SU-DHL-6 (cell line): ENCODE data around the gene NUMB.

Experiments
- H2AFZ ChIP-seq: fragments of 200-600 bp; sonication (generic); 2 replicates; pipeline ENCODE4 v1.6.1; 2014; ENCODE audit warnings: low read depth, mild to moderate bottlenecking, moderate library complexity, mixed read lengths, antibody characterized with exemption, low read length; ENCODE audit not compliant: severe bottlenecking
- H3F3A ChIP-seq: fragments of 200-600 bp; shearing (Covaris generic); 2 replicates; pipeline ENCODE4 v1.6.0; 2016; ENCODE audit warnings: antibody characterized with exemption, mild to moderate bottlenecking; ENCODE audit not compliant: insufficient read depth
- H3K27ac ChIP-seq: fragments of 200-600 bp; sonication (generic); 2 replicates; pipeline ENCODE4 v1.5.1; 2016; ENCODE audit warnings: low read depth, mild to moderate bottlenecking, low read length, moderate library complexity, mixed read lengths
- H3K27me3 ChIP-seq: fragments of 200-600 bp; sonication (generic), shearing (Covaris generic); 2 replicates; pipeline ENCODE4 v1.6.0; 2014; ENCODE audit warnings: mild to moderate bottlenecking, low read length
- H3K36me3 ChIP-seq: fragments of 200-600 bp; sonication (generic); 2 replicates; pipeline ENCODE4 v1.6.1; 2014; ENCODE audit warnings: mild to moderate bottlenecking, low read length, mixed read lengths
- H3K4me2 ChIP-seq: fragments of 300-600, 200-600 bp; shearing (Covaris generic), sonication (generic); 2 replicates; pipeline ENCODE4 v1.6.0; 2014; ENCODE audit warnings: low read length, low read depth, mild to moderate bottlenecking; ENCODE audit not compliant: poor library complexity, severe bottlenecking
- H3K4me3 ChIP-seq: fragments of 200-600 bp; sonication (generic); 2 replicates; pipeline ENCODE4 v1.5.1; 2014; ENCODE audit warnings: antibody characterized with exemption, low read length, mild to moderate bottlenecking, mixed read lengths; ENCODE audit not compliant: insufficient read depth, poor library complexity, severe bottlenecking
- H3K79me2 ChIP-seq: fragments of 200-600 bp; sonication (generic); 2 replicates; pipeline ENCODE4 v1.6.1; 2014; ENCODE audit warnings: mild to moderate bottlenecking, low read length, moderate library complexity; ENCODE audit not compliant: insufficient read depth
- H3K9ac ChIP-seq: fragments of 200-600 bp; sonication (generic); 2 replicates; pipeline ENCODE4 v1.7.0; 2014; ENCODE audit warnings: mild to moderate bottlenecking, low read length
- H3K9me2 ChIP-seq: fragments of 200-600 bp; sonication (generic); replicated peaks from 2 replicates; pipeline ENCODE4 v1.6.1; 2014; ENCODE audit warnings: low read length; ENCODE audit not compliant: insufficient read depth
- H3K9me3 ChIP-seq: fragments of 200-600 bp; sonication (generic); 2 replicates; pipeline ENCODE4 v1.6.1; 2014; ENCODE audit warnings: low read length, mixed read lengths; ENCODE audit not compliant: insufficient read depth
- H4K20me1 ChIP-seq: fragments of 200-600 bp; sonication (generic); 2 replicates; pipeline ENCODE4 v1.6.1; 2014; ENCODE audit warnings: low read depth, mild to moderate bottlenecking, antibody characterized with exemption, low read length, moderate library complexity, mixed read lengths
- CTCF ChIP-seq: fragments of 200-600 bp; sonication (generic); IDR thresholded peaks from one replicate; pipeline ENCODE4 v1.5.1; 2017; ENCODE audit warnings: antibody characterized with exemption, mild to moderate bottlenecking, low read length, moderate library complexity; ENCODE audit not compliant: insufficient read depth, poor library complexity, severe bottlenecking
- EZH2phosphoT487 ChIP-seq: fragments of 200-600 bp; sonication (generic), shearing (Covaris generic); conservative IDR thresholded peaks from 2 replicates; pipeline ENCODE4 v1.6.1; 2018; ENCODE audit warnings: mild to moderate bottlenecking, antibody characterized with exemption, low read length, moderate library complexity, mixed read lengths

The NUMB gene

DNA sequence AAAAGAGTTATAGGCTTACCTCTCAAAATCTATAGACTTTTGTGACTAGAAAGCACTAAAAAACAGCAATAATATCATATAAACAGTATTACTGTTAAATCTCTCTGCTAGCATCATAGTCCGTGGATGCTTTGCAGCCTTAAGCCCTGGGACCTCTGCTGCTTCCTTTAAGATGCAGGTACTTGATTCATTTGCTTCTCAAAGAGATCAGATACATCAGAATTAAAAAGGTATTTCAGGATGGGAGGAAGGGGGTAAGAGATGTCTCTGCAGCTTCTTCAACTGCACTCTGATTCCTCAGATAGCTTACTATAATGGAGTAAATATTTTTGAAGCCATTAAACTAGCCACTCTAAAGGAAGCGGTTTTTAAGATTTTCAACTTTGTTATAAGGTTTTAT, 171.7 kb downstream of the NUMB start:
- no peak overlapping the region for H3K4me2 ChIP-seq
- H3K9ac ChIP-seq = no peak overlapping the region
- H3K9me3 ChIP-seq = no peaks in the 10 kb centered on the region
- no peak overlapping the region for H3K27ac ChIP-seq
- no peaks in the 10 kb centered on the region for H4K20me1 ChIP-seq
- no peak overlapping the region for H2AFZ ChIP-seq
- H3F3A ChIP-seq = no peaks in the 10 kb centered on the region
- TF ChIP-seq CTCF (no peak), EZH2phosphoT487 (no peak)
- no peaks in the 10 kb centered on the region for H3K27me3 ChIP-seq
- H3K79me2 ChIP-seq = no peaks in the 10 kb centered on the region
- H3K9me2 ChIP-seq = no peaks in the 10 kb centered on the region
- no peak overlapping the region for H3K4me3 ChIP-seq
- peaks cover 8% of the 10 kb centered on the region; the same call in 1 of the 2 replicates for H3K36me3 ChIP-seq

GRCh38 chr14:73285979-73286378, 172.4 kb downstream of the NUMB start:
- TF ChIP-seq EZH2phosphoT487 = no peak
- TF ChIP-seq CTCF = no peak
- H2AFZ ChIP-seq = no peak overlapping the region

DNA sequence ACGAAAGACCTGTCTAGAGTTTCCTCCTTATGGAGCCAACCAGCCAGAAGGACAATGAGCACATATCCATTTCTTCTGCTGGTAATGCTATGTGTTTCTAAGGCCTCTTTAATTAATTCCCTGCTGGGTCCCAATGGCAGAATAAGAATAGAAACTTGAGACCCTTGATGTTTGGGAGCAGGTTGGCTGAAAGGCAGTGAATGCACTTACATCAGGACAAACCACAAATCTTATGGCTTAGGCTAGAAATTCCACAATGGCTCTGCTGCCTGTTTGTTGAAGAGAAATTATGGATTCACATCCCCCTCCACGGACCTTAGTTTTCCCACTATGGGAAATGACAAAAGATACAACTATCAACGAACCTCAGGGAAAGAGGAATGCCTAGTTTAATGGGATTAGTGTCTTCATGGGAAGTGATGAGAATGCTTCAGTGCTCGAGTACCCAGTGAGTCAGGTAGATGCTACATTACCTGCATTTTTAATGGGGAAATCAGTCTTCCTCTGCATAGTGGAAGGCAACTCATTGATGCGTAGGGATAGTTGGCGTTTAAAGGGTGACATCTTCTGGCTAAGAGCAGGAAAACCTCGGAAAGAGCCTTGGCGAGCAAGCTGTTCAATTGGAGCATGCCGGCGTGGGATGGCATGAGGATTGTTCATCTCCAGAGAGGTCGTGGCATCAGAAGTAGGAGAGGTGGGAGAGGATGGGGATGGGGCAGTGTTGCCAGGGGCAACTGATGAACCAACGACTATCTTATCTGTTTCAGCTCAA, 174.6 kb downstream of the NUMB start:
- no peaks in the 10 kb centered on the region for H3K9me3 ChIP-seq
- H3K9ac ChIP-seq = no peak overlapping the region
- no peak overlapping the region for H3K4me3 ChIP-seq
- no peak overlapping the region for H3K4me2 ChIP-seq
- no peaks in the 10 kb centered on the region for H3K9me2 ChIP-seq
- H2AFZ ChIP-seq = no peak overlapping the region
- no peak overlapping the region for H3K27ac ChIP-seq
- H3F3A ChIP-seq = no peaks in the 10 kb centered on the region
- no peaks in the 10 kb centered on the region for H3K79me2 ChIP-seq
- TF ChIP-seq CTCF (no peak), EZH2phosphoT487 (no peak)
- no peaks in the 10 kb centered on the region for H4K20me1 ChIP-seq
- no peaks in the 10 kb centered on the region for H3K27me3 ChIP-seq
- peaks cover 10% of the 10 kb centered on the region; the same call in 1 of the 2 replicates for H3K36me3 ChIP-seq

More at GRCh38 chr14:73285979-73286378, 172.4 kb downstream of the NUMB start:
- no peaks in the 10 kb centered on the region for H3F3A ChIP-seq
- no peaks in the 10 kb centered on the region for H3K9me2 ChIP-seq
- no peaks in the 10 kb centered on the region for H4K20me1 ChIP-seq
- H3K4me3 ChIP-seq = no peak overlapping the region
- H3K27me3 ChIP-seq = no peaks in the 10 kb centered on the region
- H3K9ac ChIP-seq = no peak overlapping the region
- H3K27ac ChIP-seq = no peak overlapping the region
- H3K9me3 ChIP-seq = no peaks in the 10 kb centered on the region
- peaks cover 10% of the 10 kb centered on the region; the same call in 1 of the 2 replicates for H3K36me3 ChIP-seq
- no peak overlapping the region for H3K4me2 ChIP-seq
- H3K79me2 ChIP-seq = no peaks in the 10 kb centered on the region
